GM04504 (cell line): ENCODE measurements around the gene TAS2R60.
"Not testable (repeated sequence)": the region's sequence is repeated elsewhere in the genome, so short reads cannot be mapped to it uniquely, and the experiment has no call there.

Experiments
- DNase-seq: peaks from one replicate; pipeline ENCODE4 v3.0.0-alpha.2; 2012; ENCODE audit warnings: low read depth

TAS2R60 gene, protein sequence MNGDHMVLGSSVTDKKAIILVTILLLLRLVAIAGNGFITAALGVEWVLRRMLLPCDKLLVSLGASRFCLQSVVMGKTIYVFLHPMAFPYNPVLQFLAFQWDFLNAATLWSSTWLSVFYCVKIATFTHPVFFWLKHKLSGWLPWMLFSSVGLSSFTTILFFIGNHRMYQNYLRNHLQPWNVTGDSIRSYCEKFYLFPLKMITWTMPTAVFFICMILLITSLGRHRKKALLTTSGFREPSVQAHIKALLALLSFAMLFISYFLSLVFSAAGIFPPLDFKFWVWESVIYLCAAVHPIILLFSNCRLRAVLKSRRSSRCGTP

DNA sequence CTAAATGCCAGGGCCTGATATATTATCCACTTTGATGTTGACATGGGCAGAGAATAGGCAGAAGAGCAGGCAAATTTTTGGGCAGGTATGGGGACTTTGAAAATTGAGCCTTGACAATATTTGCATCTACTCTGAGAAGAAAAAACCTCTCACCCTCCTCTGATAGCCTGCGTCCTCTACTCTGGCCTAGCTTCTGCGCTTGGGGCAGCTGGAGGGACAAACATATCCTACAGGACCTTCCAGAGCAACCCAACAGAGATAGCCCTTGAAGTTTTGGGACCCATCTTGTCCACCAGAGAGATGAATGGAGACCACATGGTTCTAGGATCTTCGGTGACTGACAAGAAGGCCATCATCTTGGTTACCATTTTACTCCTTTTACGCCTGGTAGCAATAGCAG, at the start of gene TAS2R60:
Gene TAS2R60, plus strand, starts transcription at position 301 of the 400 bp plus-strand sequence. Its CDS starts 0 bp downstream, at position 301.
- no peak for DNase-seq

DNA sequence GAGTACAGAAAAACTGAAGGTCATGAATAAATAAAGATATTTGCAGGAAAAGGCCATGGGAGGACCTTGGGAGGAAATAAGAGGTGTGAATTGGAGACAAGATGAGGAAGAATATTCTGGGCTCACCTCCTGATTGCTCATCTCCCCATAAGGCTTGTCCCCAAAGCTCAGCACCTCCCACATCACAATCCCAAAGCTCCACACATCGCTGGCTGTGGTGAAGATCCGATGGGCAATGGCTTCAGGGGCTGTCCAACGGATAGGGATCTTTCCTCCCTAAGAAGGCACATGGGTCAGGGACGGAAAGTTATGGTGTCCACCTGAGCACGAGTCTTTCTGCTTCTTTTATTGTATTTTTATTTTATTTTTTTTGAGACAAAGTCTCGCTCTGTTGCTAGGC, 49.2 kb upstream of the TAS2R60 start:
- no peak for DNase-seq

DNA sequence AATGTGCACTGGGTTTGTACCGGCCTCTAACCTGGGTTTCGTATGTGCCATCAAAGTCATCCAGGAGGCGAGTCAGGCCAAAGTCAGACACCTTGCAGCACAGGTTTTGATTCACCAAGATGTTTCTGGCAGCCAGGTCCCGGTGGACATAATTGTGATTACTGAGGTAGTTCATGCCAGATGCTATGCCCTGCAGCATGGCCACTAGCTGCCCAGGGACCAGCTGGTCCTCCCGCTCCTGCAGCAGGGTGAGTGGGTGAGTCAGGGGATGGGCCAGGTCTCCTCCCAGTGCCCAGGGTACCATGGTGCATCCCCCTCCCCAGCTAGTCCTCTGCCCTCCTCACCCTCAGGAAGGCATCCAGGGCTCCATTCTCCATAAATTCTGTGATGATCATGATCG, 48.5 kb upstream of the TAS2R60 start:
- no peak for DNase-seq

DNA sequence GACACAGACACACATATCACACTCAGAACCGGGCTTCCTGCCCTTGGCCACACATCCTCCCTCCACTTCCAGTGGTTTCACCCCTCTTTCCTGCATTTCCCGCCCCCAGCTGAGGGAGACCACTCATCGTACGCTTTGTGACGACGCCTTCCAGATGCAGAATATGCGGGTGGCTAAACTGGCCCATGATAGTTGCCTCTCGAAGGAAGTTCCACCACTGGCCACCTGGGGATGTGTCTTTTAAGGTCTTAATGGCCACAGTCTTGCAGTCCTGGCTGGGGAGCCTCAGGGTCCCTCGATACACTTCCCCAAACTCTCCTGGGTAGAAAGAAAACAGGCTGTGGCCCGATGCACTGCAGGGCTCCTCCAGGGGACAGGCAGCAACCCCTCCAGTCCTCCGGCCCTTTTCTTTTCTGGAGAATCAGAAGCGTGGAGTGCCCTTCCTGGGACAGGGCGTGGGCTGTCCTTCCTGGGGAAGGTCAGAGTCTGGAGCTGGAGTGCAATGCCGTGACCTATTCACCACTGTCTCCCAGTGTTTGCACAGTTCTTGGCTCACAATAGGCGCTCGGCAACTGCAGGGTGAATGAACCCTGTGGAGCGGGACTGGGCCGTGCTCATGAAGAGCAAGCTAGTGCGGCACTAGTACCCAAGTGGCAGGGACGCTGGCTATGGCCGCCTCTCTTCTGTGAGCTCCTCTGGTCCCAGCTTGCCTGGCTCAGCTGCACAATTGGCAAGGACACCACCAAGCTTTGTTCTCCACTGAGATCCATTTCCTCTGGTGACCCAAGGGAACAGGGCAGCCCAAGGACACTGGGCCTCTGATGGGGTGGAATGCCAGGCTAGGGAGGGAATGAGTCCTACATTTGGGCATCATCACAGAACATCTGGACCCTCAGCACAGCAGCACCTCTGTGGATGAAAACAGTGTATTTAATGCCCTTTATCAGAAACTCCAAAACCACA, 47.8 kb upstream of the TAS2R60 start:
- DNase-seq: no peak

DNA sequence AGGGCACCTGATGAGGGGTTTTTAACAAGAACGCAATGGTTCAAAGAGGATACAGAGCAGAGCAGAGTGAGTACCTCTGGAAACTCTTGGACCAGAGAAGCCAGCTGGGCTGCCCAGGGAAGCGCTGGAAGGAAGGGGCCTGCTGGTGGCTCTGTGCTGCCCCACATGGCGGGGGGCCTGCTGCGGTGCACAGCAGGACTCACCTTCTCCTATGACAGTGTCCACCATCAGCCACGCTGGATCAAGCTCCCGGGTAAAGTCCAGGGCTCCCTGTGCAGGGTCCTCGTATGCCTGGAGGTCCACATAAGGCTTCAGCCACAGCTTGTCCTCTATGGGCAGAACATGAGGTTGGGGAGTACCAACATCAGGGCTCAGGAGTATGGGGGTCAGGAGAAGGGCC, 47.1 kb upstream of the TAS2R60 start:
- DNase-seq: no peak

DNA sequence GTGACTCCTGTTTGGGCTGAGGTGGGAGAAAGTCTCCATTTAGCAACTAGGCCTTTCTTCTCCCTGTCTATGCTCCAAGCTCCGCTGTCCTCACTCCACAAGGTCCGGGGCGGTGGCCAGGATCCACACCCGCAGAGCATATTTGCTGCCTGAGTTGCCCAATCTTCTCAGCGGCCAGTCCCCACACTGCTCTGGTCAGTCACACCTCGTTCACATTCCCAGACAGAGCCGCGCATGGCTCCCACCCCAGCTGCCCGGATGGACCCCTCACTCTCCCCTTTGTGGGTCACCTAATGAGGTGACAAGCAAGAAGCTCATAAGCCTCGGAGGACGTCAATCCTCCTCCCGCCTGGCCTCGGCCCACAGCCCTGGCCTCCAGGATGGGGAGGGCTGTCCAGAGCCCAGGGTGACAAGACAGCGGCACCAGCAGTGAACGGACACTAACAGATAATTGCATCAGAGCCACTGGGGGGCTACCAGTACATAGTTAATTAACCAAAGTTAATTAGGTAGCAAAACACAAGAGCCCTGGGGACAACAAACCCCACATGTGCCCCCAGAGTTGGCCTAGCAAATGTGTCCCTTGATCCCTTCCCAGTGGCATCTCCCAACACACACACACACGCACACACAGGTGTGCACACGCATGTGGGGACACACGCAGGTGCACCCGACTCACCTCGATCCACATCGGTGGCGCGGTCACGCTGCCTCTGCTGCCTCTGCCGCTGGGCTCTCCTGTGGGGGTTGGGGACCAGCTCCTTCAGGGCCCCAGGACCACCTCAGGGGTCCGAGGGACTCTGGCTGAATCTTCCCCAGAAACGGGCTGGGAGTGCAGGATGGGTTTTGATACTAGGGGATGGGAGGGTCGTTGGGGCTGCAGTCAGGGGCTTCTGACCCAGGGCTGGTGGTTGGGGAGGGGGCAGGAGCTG, 46.4 kb upstream of the TAS2R60 start:
- DNase-seq: no peak

DNA sequence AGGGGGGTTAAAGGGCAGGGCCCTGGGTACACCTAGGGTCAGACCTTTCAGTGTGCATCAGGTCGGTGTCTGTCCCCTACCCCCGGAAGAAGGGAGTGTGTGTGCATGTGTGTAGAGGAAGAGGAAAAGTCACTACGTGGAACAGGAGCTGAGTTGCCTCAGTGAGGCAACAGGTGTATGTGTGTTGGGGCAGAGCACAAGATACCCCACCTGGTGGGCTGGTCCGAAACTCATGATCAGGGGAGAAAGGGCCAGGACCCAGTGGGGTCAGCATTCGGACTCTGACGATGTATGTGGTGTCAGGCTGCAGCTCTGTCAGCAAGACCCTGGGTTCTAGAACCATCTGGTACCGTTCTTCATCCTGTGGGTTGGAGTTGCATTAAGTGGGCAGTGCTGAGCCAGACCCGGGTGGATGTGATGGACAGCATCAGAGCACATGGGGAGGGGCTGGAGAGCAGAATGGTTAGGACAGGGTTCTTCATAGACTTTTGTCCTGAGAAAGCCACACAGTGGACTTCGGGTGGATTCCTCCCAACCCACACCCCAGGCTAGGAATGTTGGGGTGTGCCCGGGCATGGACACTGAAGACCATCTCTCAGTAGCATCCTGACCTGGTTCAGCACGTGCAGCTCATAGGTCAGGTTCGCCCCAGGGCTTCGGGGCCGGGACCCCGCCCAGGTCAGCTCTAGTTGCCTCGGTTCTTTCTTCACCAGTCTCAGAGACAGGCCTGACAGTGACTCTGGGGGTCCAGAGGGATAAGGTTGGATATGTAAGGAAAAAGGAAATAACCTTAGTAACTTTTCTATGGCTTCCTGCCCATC, 45.3 kb upstream of the TAS2R60 start:
- DNase-seq: no peak

DNA sequence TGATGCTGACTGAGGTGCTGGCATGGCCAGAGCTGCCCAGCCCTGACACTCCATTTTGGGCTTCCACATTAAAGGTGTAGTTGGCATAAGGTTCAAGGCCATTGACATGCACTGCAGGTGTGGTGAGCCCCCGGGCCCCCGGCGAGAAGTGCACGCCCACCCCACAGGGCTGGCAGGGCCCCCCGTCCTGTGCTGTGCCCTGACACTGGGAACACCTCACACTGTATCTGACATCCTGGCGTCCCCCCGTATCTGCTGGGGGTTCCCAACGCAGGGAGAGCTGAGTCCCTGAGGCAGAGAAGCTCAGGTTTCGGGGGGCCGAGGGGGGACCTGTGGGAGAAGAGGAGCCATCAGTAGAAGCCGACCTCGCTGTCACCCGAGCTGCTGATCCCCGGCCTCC, 44.6 kb upstream of the TAS2R60 start:
- DNase-seq: no peak

DNA sequence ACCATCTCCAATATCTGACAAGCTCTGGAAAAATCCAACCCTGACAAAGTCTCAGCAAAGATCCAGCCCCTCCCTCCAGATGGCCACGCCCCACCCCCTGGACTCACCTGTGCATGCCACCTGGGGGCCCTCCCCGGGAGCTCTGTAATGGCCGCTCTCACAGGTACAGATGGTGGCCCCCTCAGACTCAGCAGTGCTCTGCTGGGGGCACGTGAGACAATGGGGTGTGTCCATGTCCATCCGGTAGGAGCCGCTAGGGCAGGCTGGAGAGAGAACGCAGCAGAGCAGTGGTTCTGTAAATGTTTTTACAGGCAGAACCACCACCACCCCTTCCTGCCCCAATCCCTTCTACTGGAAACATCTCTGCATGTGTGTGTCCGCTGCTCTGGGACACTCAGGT, 44.1 kb upstream of the TAS2R60 start:
- no peak for DNase-seq

DNA sequence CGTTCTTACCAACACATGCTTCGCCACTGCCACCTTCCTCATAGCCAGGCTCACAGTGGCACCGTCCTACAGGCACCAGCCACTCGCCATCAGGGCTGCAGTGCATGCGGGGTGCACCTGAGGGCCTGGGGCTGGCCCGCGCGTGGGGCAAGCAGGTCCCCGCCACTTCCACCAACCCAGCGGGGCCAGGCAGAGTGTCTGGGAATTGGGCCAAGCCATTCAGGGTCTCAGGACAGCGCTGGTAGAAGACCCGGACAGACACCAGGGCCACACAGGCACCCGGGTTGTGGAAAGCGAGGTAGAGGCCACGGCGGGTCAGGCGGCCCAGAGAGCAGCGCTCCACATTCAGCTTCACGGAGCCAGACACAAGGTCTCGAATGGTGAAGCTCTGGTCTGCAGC, 43.6 kb upstream of the TAS2R60 start:
- no peak for DNase-seq

DNA sequence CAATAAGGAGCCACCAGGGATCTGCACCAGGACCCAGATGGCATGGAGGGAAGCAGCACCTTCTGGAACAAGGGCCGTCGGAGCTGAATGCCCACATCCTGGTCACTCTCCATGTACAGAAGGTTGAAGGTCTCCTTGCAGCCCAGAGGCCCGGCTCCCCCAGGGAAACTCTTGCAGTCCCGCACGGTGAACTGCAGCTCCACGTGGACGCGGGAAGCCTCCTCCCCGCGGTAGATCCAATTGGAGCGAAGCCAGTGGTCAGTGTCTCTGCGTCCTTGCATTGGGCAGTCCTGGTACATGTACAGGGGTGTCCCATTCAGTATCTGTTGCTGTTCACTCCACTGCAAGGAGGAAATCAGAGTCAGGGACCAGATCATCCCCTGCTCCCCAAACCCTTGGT, 42.0 kb upstream of the TAS2R60 start:
- DNase-seq: no peak

DNA sequence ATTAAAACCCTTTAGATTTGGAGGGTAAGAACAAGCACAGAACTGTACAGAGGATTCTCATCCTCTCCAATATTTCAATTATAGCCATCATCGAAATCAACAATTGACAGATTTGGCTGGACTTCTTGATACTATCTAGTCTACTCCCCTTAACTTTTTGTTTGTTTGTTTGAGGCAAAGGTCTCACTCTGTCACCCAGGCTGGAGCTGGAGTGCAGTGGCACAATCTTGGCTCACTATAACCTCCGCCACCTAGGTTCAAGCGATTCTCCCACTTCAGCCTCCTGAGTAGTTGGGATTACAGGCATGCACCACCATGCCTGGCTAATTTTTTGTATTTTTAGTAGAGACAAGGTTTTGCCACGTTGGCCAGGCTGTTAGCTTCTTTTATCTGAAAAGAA, 41.0 kb upstream of the TAS2R60 start:
- DNase-seq: not testable (repeated sequence)

DNA sequence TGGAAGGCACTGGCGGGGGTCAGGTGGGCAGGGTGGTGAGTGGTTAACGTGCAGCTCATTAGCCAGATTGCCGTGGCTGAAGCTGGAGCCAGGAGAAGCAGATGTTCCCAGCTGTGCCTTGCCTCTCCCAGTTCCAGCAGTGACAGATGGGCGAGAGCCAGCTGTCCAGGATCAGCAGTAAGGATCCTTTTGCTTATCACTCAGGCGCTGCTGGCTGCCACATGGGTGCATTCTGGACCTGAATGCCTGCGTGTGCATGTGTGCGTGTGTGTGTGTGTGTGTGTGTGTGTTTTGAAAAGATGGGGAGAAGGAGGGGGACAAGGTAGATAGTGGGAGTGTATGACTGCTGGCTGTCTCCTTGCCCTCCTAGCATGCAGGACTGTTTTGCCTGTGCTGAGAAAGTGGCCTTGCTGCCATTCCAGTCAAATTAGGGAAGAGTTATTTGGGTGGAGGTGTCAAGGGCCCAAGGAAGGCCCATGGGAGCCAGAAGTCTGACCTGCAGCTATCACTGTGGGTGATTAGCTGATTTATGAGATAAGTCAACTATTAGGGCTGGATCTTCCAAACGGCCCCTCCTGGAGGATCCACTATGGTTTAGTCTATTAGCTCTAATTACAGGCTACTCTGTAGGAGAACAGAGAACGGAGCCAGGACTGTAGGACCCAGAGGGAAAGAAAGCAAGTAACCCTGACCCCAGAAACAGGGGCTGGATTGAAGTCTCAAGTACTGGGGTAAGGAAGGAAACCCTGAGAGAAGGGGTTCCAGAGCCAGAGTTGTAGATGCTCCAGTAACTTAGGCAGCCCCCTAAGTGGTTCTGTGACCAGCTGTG, 37.9 kb upstream of the TAS2R60 start:
- no peak for DNase-seq

DNA sequence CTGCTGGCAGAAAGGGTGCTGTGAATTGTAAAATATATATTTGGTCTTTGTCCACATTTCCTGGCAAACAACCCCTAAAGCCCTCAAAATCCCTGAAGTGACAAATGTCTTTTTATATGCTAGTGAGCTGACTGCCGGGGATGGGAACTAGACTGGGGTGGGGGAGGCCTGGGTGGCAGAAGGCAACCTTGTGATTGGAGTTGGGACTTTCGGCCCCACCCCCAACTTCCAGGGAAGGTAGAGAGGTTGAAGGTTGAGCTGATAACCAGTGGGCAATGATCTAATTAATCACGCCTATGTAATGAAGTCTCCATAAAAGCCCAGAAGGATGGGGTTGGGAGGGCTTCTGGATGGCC, 37.3 kb upstream of the TAS2R60 start:
- DNase-seq: no peak

DNA sequence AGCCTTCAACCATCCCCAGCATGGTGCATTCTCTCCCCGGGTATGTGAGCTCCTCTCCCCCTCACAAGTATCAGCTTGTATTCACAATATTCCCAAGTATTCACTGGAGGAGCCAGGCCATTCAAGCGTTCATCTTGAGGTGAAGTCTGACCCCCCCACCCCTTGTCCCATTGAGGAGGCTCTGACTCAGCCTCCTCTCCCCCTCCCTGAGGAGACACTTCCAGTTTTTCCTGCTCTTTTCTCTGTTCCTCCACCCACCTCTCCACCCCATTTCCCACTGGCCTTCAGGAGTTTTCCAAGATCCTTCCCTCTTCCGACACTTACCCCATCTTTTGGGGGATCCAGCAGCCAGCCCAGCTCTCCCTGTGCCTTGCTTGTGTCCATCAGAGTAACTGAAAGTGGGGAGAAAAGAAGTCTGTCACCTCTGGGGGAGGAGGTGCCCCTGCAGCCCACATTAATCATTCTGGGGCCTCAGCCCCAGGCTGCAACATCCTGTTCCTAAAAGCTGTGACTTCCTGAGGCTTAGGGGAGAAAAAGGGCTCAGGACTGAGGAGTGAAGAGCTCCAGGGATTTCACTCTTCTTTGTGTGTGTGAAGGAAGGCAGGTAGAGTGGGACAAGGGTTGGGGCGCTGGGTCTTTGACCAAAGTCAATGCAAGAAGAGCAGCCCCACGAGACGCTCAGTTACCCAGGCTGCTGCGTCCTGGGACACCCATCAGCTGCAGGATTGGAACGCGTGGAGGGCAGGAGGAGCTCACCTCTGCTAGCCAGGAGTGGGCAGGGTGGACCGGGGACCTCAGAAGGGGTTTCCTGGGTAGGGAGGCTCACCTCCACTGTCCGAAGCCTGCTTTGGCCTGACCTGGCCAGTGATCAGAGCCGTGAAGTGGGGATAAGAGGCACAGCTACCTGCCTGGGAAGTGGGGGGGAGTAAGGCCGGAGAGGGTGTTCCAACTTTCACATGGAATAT, 35.7 kb upstream of the TAS2R60 start:
- no peak for DNase-seq

DNA sequence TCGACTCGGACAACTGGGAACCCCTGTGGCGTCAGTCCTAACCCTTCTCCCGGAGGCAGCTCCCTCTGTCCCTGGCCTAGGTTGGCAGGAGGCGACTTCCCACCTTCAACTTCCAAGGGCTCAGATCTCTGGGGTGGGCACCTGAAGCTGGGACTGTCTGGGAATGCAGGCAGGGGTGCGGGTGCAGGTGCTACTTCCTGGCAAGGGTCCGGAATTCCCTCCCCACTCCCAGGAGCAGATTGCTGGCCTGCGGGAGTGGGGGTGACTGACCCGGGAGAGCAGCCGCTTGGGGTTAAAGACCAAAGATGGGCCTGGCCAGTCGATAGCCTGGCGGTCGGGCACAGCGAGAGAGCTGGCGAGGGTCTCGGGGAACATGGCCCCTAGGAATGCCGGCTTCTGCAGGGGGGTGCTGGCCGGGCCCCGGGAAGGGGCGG, 35.0 kb upstream of the TAS2R60 start:
- DNase-seq: no peak

DNA sequence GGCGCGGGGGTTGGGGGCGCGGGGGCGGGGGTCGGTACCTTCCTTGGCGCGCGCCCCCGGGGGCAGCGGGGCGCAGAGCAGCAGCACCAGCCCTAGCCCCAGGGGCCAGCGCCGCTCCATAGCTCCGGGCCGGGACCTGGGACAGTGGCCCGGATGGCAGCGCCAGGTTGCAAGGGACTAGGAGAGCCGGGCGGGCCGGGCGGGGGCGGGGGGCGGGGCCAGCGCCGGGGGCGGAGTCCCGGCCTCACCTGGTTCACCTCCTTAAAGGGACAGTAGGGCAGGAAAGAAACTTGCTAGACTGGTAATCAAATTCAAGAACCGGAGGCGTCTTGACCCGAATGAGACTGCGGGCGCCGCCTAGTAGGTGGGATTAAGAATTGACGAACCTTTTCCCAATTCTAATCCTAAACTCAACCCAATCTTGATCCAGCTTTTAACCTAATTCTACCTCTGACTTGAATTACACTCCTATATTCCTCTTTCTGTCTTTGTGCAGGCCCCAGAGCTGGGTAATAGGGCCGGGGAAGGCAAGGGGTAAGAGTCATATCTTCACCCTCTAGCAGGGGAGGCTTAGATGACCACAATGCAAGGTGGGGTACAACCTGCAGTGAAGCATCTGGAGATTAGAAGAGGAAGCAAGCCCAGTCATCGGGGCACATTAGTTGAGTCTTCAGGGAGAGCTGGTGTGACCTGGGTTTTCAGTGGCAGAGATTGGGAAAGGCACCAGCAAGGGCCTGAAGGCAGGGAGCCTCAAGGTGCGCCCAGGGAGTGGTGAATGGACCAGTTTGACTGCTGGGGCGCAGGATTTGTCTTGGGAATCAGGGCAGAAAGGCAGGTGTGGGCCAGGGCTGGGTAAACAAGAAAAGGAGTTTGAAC, 34.3 kb upstream of the TAS2R60 start, which contains the start of gene EPHA1:
Gene EPHA1, minus strand, starts transcription at position 171 of the 876 bp plus-strand sequence. Its CDS starts 51 bp downstream, at position 120.
- no peak for DNase-seq

DNA sequence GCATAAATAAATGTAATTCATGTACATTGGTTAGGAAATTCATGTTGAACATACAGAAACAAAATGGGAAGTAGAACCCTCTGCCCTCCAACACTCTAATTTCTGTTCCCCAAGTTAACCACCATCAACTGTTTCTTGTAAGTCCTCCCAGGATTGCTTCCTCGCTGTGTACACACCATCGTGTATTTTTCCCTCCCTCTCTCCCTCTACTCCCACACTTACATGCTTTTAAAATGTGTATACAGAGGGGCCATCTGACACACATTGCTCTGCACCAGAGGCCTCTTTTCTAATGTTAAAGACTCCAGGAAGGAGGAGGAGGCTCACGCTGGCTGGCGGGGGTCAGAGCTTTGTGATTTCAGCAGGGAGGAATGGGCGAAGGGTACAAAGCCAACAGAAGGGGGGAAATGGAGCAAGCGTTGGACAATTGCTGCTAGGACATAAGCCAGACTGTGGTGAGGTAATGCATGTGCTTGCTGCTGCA, 32.7 kb upstream of the TAS2R60 start:
- DNase-seq: no peak
